PC-9 (cell line): Measurements from ENCODE around the gene MYO1E.

Source experiments
- EZH2 ChIP-seq: fragments of 200-600 bp; sonication (generic); IDR thresholded peaks from 2 replicates; pipeline ENCODE4 v1.8.0; 2017; ENCODE audit warnings: antibody characterized with exemption, low read depth
- TF ChIP-seq, protein P1 (sequence below): fragments of 200-600 bp; sonication (generic); conservative IDR thresholded peaks from 2 replicates; pipeline ENCODE4 v1.6.1; 2017; ENCODE audit warnings: mixed run types, antibody characterized with exemption, mild to moderate bottlenecking, moderate library complexity

DNA sequence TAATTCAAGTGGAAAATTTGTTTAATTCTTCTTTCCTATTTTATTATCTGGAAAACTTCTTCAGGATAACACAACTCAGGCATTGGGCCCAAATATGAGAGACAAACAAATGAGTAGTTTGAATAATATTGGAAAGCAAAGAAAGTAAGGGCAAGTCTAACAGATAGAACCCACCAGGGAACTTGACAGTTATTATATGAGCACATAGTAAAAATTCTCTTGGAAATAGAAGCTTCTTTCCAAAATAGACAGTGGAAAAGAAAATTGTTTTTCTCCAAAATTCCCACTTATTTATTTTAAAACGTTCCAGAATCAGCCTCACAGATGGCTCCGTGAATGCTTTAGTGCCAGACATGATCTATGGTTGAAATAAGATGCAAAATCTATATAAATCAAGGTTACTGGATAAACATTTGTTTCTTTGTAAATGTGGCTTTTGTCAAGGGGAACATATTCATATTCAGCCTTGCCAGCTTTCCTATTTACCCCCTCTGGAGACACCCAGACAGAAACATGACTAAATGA lies 142.1 kb downstream of the MYO1E start:
- TF ChIP-seq, protein P1, sequence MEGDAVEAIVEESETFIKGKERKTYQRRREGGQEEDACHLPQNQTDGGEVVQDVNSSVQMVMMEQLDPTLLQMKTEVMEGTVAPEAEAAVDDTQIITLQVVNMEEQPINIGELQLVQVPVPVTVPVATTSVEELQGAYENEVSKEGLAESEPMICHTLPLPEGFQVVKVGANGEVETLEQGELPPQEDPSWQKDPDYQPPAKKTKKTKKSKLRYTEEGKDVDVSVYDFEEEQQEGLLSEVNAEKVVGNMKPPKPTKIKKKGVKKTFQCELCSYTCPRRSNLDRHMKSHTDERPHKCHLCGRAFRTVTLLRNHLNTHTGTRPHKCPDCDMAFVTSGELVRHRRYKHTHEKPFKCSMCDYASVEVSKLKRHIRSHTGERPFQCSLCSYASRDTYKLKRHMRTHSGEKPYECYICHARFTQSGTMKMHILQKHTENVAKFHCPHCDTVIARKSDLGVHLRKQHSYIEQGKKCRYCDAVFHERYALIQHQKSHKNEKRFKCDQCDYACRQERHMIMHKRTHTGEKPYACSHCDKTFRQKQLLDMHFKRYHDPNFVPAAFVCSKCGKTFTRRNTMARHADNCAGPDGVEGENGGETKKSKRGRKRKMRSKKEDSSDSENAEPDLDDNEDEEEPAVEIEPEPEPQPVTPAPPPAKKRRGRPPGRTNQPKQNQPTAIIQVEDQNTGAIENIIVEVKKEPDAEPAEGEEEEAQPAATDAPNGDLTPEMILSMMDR: no peak
- no peak for TF ChIP-seq EZH2
